H1 (cell line): ENCODE data around the gene CD164. TPM values are rescaled to one million over a fixed set of nuclear protein-coding genes. Genes with fewer than 3 reads are reported as not detected.

Source experiments
- CTCF ChIA-PET: fragments of 300-600 bp; sonication (Branson Sonifier 250); formaldehyde crosslinking; loops from one replicate; lab custom pipeline; 2021; ENCODE audit not compliant: partially characterized antibody; lab: Charles Lee
- POLR2A ChIA-PET: fragments of 300-600 bp; sonication (Branson Sonifier 250); formaldehyde crosslinking; loops from one replicate; lab custom pipeline; 2021; ENCODE audit warnings: inconsistent platforms; ENCODE audit not compliant: partially characterized antibody; lab: Charles Lee
- DNase-seq, 2 experiments: peaks; one replicate each; pipeline versions ENCODE4 v3.0.0 to v3.0.0-alpha.2; 2010 to 2022; ENCODE audit warnings: low spot score in 2 of 2, low read depth in 1 of 2, mixed read lengths in 1 of 2
- FAIRE-seq: peaks from 2 replicates; lab custom pipeline; 2011; peaks lifted over from hg19 to GRCh38; lab: Jason Lieb, UNC
- H2AFZ ChIP-seq: 2 replicates; pipeline ENCODE4 v1.8.1; 2012; ENCODE audit warnings: low read length, inconsistent platforms
- H2AK5ac ChIP-seq: 2 replicates; pipeline ENCODE4 v1.6.1; 2013; ENCODE audit warnings: low read depth, low read length
- H2BK120ac ChIP-seq: replicated peaks from 2 replicates; pipeline ENCODE3; 2013; ENCODE audit warnings: low read depth, low read length, inconsistent platforms
- H2BK12ac ChIP-seq: 2 replicates; pipeline ENCODE4 v1.6.1; 2013; ENCODE audit warnings: low read depth, low read length
- H2BK15ac ChIP-seq: 2 replicates; pipeline ENCODE4 v1.6.1; 2013; ENCODE audit warnings: low read length
- H2BK20ac ChIP-seq: 2 replicates; pipeline ENCODE4 v1.6.1; 2013; ENCODE audit warnings: low read length
- H2BK5ac ChIP-seq: 2 replicates; pipeline ENCODE4 v1.6.1; 2013; ENCODE audit warnings: low read depth, low read length
- H3K14ac ChIP-seq: 2 replicates; pipeline ENCODE4 v1.6.1; 2013; ENCODE audit warnings: inconsistent platforms; ENCODE audit not compliant: insufficient read length
- H3K18ac ChIP-seq: 2 replicates; pipeline ENCODE4 v1.6.1; 2013; ENCODE audit warnings: low read length; ENCODE audit errors: extremely low read depth
- H3K23ac ChIP-seq: 2 replicates; pipeline ENCODE4 v1.6.1; 2013; ENCODE audit warnings: inconsistent platforms; ENCODE audit not compliant: insufficient read length
- H3K23me2 ChIP-seq: 2 replicates; pipeline ENCODE4 v1.6.1; 2013; ENCODE audit warnings: low read depth, low read length
- H3K27ac ChIP-seq: 2 replicates; pipeline ENCODE4 v1.6.1; 2011; ENCODE audit warnings: low read depth, low read length, inconsistent platforms
- H3K27me3 ChIP-seq, 4 experiments: replicated peaks in 1 of 4; 1 replicate in 1 of 4; 2 replicates in 3 of 4; pipeline versions ENCODE4 v1.6.1 to v1.8.1; 2011 to 2013; ENCODE audit warnings: low read length in 3 of 4, mild to moderate bottlenecking in 3 of 4, inconsistent platforms in 2 of 4, mixed read lengths in 2 of 4, moderate library complexity in 1 of 4; ENCODE audit not compliant: control insufficient read depth in 3 of 4, insufficient read depth in 3 of 4; ENCODE audit errors: extremely low read depth in 1 of 4
- H3K36me3 ChIP-seq, 4 experiments: 2 replicates each; pipeline versions ENCODE4 v1.6.1 to v1.8.1; 2011 to 2013; ENCODE audit warnings: mild to moderate bottlenecking in 4 of 4, low read length in 3 of 4, moderate library complexity in 2 of 4, control low read depth in 1 of 4, inconsistent platforms in 1 of 4; ENCODE audit not compliant: insufficient read depth in 4 of 4, control insufficient read depth in 2 of 4
- H3K4ac ChIP-seq: replicated peaks from 2 replicates; pipeline ENCODE3; 2013; ENCODE audit warnings: low read length, low read depth, mixed read lengths, inconsistent platforms; ENCODE audit not compliant: insufficient read length
- H3K4me1 ChIP-seq, 4 experiments: replicated peaks in 1 of 4; 1 replicate in 1 of 4; 2 replicates in 3 of 4; pipeline versions ENCODE4 v1.6.1 to v1.8.1; 2011 to 2013; ENCODE audit warnings: low read length in 3 of 4, inconsistent platforms in 2 of 4, mixed read lengths in 1 of 4; ENCODE audit not compliant: insufficient read depth in 4 of 4, control insufficient read depth in 3 of 4
- H3K4me2 ChIP-seq, 2 experiments: 2 replicates each; pipeline versions ENCODE4 v1.6.1 to v1.8.1; 2011 to 2013; ENCODE audit warnings: low read depth in 2 of 2, low read length in 2 of 2, control low read depth in 1 of 2, inconsistent platforms in 1 of 2, mild to moderate bottlenecking in 1 of 2; ENCODE audit not compliant: insufficient read depth in 1 of 2
- H3K4me3 ChIP-seq, 4 experiments: fragments of 200-600, 300-600 bp in 1 of 4; sonication (generic), shearing (Covaris generic), sonication (Bioruptor Twin) in 1 of 4; 2 replicates each; pipeline versions ENCODE4 v1.5.1 to v1.8.1; 2011 to 2016; ENCODE audit warnings: low read length in 4 of 4, low read depth in 3 of 4, control low read depth in 2 of 4, inconsistent platforms in 2 of 4, mild to moderate bottlenecking in 2 of 4, mixed read lengths in 1 of 4, moderate library complexity in 1 of 4; ENCODE audit not compliant: insufficient read depth in 2 of 4; ENCODE audit errors: extremely low read depth in 1 of 4
- H3K56ac ChIP-seq: replicated peaks from 2 replicates; pipeline ENCODE3; 2013; ENCODE audit warnings: low read depth, mild to moderate bottlenecking, mixed read lengths, low read length, inconsistent platforms; ENCODE audit not compliant: insufficient read length
- H3K79me1 ChIP-seq: 2 replicates; pipeline ENCODE4 v1.6.1; 2013; ENCODE audit warnings: low read depth, low read length, control low read depth
- H3K79me2 ChIP-seq, 2 experiments: 2 replicates each; pipeline versions ENCODE4 v1.6.1 to v1.8.1; 2012 to 2013; ENCODE audit warnings: low read length in 2 of 2, mild to moderate bottlenecking in 2 of 2, inconsistent platforms in 1 of 2; ENCODE audit not compliant: insufficient read depth in 2 of 2, control insufficient read depth in 1 of 2
- H3K9ac ChIP-seq, 4 experiments: replicated peaks in 1 of 4; 1 replicate in 1 of 4; 2 replicates in 3 of 4; pipeline versions ENCODE4 v1.6.1 to v1.8.1; 2011 to 2013; ENCODE audit warnings: low read depth in 3 of 4, low read length in 3 of 4, control low read depth in 2 of 4, mild to moderate bottlenecking in 2 of 4, moderate library complexity in 2 of 4, inconsistent platforms in 1 of 4; ENCODE audit errors: extremely low read depth in 1 of 4
- H3K9me3 ChIP-seq, 2 experiments: 2 replicates each; pipeline versions ENCODE4 v1.6.1 to v1.8.1; 2012 to 2013; ENCODE audit warnings: mild to moderate bottlenecking in 2 of 2, moderate library complexity in 2 of 2, control low read depth in 1 of 2, inconsistent platforms in 1 of 2, low read depth in 1 of 2, low read length in 1 of 2, mixed read lengths in 1 of 2; ENCODE audit not compliant: insufficient read depth in 2 of 2
- H4K20me1 ChIP-seq, 2 experiments: replicated peaks in 1 of 2; 2 replicates each; pipeline versions ENCODE3 to v1.8.1; 2011 to 2013; ENCODE audit warnings: inconsistent platforms in 2 of 2, low read length in 2 of 2, mild to moderate bottlenecking in 1 of 2; ENCODE audit not compliant: insufficient read depth in 2 of 2, control insufficient read depth in 1 of 2
- H4K5ac ChIP-seq: 2 replicates; pipeline ENCODE4 v1.6.1; 2013; ENCODE audit warnings: low read length, low read depth, mixed read lengths, inconsistent platforms; ENCODE audit not compliant: insufficient read length
- H4K8ac ChIP-seq: 2 replicates; pipeline ENCODE4 v1.8.0; 2013; ENCODE audit warnings: mild to moderate bottlenecking, moderate library complexity, low read length, inconsistent platforms; ENCODE audit not compliant: insufficient read depth; ENCODE audit errors: extremely low read depth
- H4K91ac ChIP-seq: replicated peaks from 2 replicates; pipeline ENCODE3; 2013; ENCODE audit warnings: low read length, mixed read lengths, inconsistent platforms; ENCODE audit not compliant: insufficient read length
- HDAC2 ChIP-seq, 2 experiments: fragments of 300-600 bp in 1 of 2; sonication (generic) in 1 of 2; IDR thresholded peaks; 2 replicates each; pipeline ENCODE4 v1.6.1; 2011 to 2012; ENCODE audit warnings: low read depth in 2 of 2, low read length in 2 of 2, mild to moderate bottlenecking in 2 of 2, moderate library complexity in 2 of 2, borderline replicate concordance in 1 of 2, inconsistent platforms in 1 of 2
- SIX5 ChIP-seq: IDR thresholded peaks from 2 replicates; pipeline ENCODE4 v1.6.1; 2011; ENCODE audit warnings: mild to moderate bottlenecking, low read depth, low read length
- SP1 ChIP-seq: IDR thresholded peaks from 2 replicates; pipeline ENCODE4 v1.6.1; 2011; ENCODE audit warnings: low read depth, low read length
- SUZ12 ChIP-seq: fragments of 200-600 bp; sonication (generic); IDR thresholded peaks from 2 replicates; pipeline ENCODE4 v1.6.1; 2012; ENCODE audit warnings: mild to moderate bottlenecking, inconsistent platforms, low read length, moderate library complexity, mixed read lengths
- WGBS, 2 experiments: shearing (Covaris generic) in 1 of 2; methylation state at CpG; one replicate each; pipeline versions ENCODE4 v1.1.6 to v1.1.7; 2013 to 2015; ENCODE audit warnings: low lambda C conversion rate in 2 of 2, mixed read lengths in 2 of 2, inconsistent platforms in 1 of 2, low coverage in 1 of 2, missing lambda C conversion rate in 1 of 2; ENCODE audit not compliant: insufficient replicate concordance in 2 of 2, insufficient coverage in 1 of 2, insufficient read length in 1 of 2; ENCODE audit errors: extremely low coverage in 1 of 2, missing lambda C conversion rate in 1 of 2; 5-methylcytosine and 5-hydroxymethylcytosine counted together
- polyA plus RNA-seq, 7 experiments: library from polyadenylated mRNA; depleted of rRNA in 3 of 7; stranded (reverse) in 5 of 7; unstranded in 2 of 7; fragments of >200 nt in 5 of 7; fragments of 200-250 nt in 2 of 7; gene quantifications; 1 replicate in 5 of 7; 2 replicates in 1 of 7; 4 replicates in 1 of 7; pipeline versions ENCODE4 v1.2.1 to v1.2.3, GENCODE V29; 2011 to 2013; ENCODE audit warnings: missing spikeins in 2 of 7, mixed read lengths in 2 of 7
- total RNA-seq: library from RNA; stranded (reverse); fragmentation: NEBNext Ultra II Directional; extraction: Animal tissue kit (Norgen Biotek cat#: 25700); gene quantifications from 2 replicates; pipeline ENCODE4 v1.2.1, GENCODE V29; 2021
- TF ChIP-seq, protein P1 (sequence below): IDR thresholded peaks from 2 replicates; pipeline ENCODE4 v1.6.1; 2012; ENCODE audit warnings: low read length, inconsistent platforms
- TF ChIP-seq, protein P2 (sequence below): IDR thresholded peaks from 2 replicates; pipeline ENCODE4 v1.6.1; 2011; ENCODE audit warnings: low read depth, mild to moderate bottlenecking, low read length; ENCODE audit not compliant: insufficient read depth

Gene CD164
- total and polyA plus RNA-seq, 2 of the 8 experiments (the other 6 are each of a cell fraction or from before 2014, with no cell fraction given): 69.3 to 94.3 TPM

DNA sequence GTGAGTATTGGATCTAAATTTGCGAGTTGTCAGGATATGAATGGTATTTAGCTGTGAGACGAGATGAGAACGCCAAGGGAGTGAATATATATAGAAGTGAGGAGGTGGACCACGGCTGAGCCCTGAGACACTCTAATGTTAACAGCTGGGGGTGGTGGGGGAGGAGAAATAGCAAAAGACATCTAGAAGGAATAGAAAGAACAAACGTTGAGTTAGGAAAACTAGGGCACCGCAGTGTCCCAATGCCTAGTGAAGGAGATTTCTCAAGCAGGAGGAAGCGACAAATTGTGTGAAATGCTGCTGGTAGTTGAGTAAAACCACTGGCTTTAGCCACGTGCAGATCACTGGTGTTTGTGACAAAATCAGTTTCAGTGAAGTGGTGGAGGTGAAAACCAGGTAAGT lies 56.9 kb downstream of the CD164 start:
- Histone ChIP-seq H3K9ac (no peak overlapping the region), H3K79me2 (no peaks in the 10 kb centered on the region), H3K14ac (no peak overlapping the region), H4K8ac (no peak overlapping the region), H3K27ac (no peak overlapping the region)
- TF ChIP-seq, protein P1, sequence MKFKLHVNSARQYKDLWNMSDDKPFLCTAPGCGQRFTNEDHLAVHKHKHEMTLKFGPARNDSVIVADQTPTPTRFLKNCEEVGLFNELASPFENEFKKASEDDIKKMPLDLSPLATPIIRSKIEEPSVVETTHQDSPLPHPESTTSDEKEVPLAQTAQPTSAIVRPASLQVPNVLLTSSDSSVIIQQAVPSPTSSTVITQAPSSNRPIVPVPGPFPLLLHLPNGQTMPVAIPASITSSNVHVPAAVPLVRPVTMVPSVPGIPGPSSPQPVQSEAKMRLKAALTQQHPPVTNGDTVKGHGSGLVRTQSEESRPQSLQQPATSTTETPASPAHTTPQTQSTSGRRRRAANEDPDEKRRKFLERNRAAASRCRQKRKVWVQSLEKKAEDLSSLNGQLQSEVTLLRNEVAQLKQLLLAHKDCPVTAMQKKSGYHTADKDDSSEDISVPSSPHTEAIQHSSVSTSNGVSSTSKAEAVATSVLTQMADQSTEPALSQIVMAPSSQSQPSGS: no peak
- TF ChIP-seq SUZ12 (no peak), SIX5 (no peak), SP1 (no peak), HDAC2 (IDR thresholded peaks at IDR 0.05; ENCODE audit: borderline replicate concordance in 1 of 2, low read depth in 2 of 2, low read length in 2 of 2) (no peak)
- TF ChIP-seq, protein P2, sequence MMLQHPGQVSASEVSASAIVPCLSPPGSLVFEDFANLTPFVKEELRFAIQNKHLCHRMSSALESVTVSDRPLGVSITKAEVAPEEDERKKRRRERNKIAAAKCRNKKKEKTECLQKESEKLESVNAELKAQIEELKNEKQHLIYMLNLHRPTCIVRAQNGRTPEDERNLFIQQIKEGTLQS: no peak
- TF ChIP-seq, all 59 proteins: peak for 0
- H3K79me1 ChIP-seq: no peaks in the 10 kb centered on the region
- H3K56ac ChIP-seq: no peak overlapping the region
- no peaks in the 10 kb centered on the region for H3K36me3 ChIP-seq
- no peaks in the 10 kb centered on the region for H3K27me3 ChIP-seq
- no peak overlapping the region for H3K18ac ChIP-seq
- no peak overlapping the region for H2BK120ac ChIP-seq
- ChIA-PET CTCF (interaction anchor here (0.7 kb wide), 1 partner anchor 61 kb away, joined by 3 read pairs; no protein-coding TSS in a partner anchor), POLR2A (no interaction called here)
- no peak overlapping the region for H2AK5ac ChIP-seq
- H2BK12ac ChIP-seq: no peak overlapping the region
- H2BK15ac ChIP-seq: no peak overlapping the region
- no peak overlapping the region for H4K5ac ChIP-seq
- no peak overlapping the region for H3K23ac ChIP-seq
- no peaks in the 10 kb centered on the region for H4K20me1 ChIP-seq
- H2AFZ ChIP-seq: no peak overlapping the region
- FAIRE-seq: no peak
- no peak for DNase-seq
- H3K9me3 ChIP-seq: no peaks in the 10 kb centered on the region
- no peak overlapping the region for H2BK5ac ChIP-seq
- H3K4me3 ChIP-seq: no peak overlapping the region
- no peaks in the 10 kb centered on the region; a peak in 2 of 7 replicates for H3K4me1 ChIP-seq
- 80% methylated on average over 8 of the region's 8 CpGs; no CpG with 5 or more reads in 1 of the 2 experiments for WGBS, 2 experiments
- H3K4me2 ChIP-seq: no peak overlapping the region
- no peak overlapping the region for H2BK20ac ChIP-seq
- H3K4ac ChIP-seq: no peak overlapping the region
- no peak overlapping the region for H4K91ac ChIP-seq
- H3K23me2 ChIP-seq: no peaks in the 10 kb centered on the region
